ENCODE data around the gene FOXP1. TPM values are rescaled to one million over a fixed set of nuclear protein-coding genes. Genes with fewer than 3 reads are reported as not detected.

The FOXP1 gene
- total and polyA plus RNA-seq, 2 of the 8 experiments (the other 6 are each of a cell fraction or from before 2014, with no cell fraction given): 13.9 to 25.4 TPM

DNA sequence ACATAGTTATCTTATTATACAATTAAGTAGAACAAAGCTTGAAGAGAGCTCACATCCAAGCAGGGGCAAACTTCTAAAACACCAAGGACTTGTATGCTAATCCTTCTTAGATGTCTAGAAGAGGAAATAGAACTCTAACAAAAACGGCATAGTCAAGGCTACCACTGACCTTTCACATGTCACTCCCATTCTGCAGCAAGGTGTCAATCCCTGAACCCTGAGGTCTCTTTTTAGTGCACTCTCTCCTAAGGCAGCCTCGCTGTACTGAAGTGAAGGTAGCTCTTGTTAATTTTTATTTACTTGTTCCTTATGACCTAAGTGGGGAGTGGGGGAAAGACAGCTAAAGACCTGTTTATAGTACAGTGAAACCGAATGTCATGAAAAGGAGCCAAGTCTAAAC is 506.5 kb downstream of the FOXP1 start (continued):
- TF ChIP-seq SIN3A (conservative IDR thresholded peaks at IDR 0.05 in 1 of 2, IDR thresholded peaks at IDR 0.05 in 1 of 2; ENCODE audit: low read depth in 1 of 2, low read length in 2 of 2) (no peak), HDAC2 (IDR thresholded peaks at IDR 0.05; ENCODE audit: borderline replicate concordance in 1 of 2, low read depth in 2 of 2, low read length in 2 of 2) (no peak), GTF2F1 (IDR thresholded peaks at IDR 0.05; ENCODE audit: borderline replicate concordance, low read depth, low read length) (no peak)
- TF ChIP-seq, protein P1, sequence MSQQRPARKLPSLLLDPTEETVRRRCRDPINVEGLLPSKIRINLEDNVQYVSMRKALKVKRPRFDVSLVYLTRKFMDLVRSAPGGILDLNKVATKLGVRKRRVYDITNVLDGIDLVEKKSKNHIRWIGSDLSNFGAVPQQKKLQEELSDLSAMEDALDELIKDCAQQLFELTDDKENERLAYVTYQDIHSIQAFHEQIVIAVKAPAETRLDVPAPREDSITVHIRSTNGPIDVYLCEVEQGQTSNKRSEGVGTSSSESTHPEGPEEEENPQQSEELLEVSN (IDR thresholded peaks at IDR 0.05): no peak

Data from H1 (cell line).